Osteocyte (in vitro differentiated cells): ENCODE measurements around the gene JAK2. TPM values are rescaled to one million over a fixed set of nuclear protein-coding genes. Genes with fewer than 3 reads are reported as not detected.

Experiments
- DNase-seq: peaks from one replicate; pipeline ENCODE4 v3.0.0; 2021; ENCODE audit warnings: mixed read lengths; ENCODE audit not compliant: unreplicated experiment; ENCODE audit errors: extremely low spot score
- H3K27ac Mint-ChIP-seq: one replicate; pipeline ENCODE4 v1.8.0; 2021; ENCODE audit warnings: mild to moderate bottlenecking, mixed read lengths; ENCODE audit not compliant: unreplicated experiment
- H3K27me3 Mint-ChIP-seq: one replicate; pipeline ENCODE4 v1.8.0; 2021; ENCODE audit warnings: mixed read lengths; ENCODE audit not compliant: unreplicated experiment
- H3K36me3 Mint-ChIP-seq: one replicate; pipeline ENCODE4 v1.8.0; 2021; ENCODE audit warnings: mixed read lengths; ENCODE audit not compliant: unreplicated experiment
- H3K4me1 Mint-ChIP-seq: one replicate; pipeline ENCODE4 v1.8.0; 2021; ENCODE audit warnings: mixed read lengths; ENCODE audit not compliant: unreplicated experiment
- H3K4me3 Mint-ChIP-seq: one replicate; pipeline ENCODE4 v1.8.0; 2021; ENCODE audit warnings: mild to moderate bottlenecking, moderate library complexity, mixed read lengths; ENCODE audit not compliant: unreplicated experiment
- H3K9me3 Mint-ChIP-seq: one replicate; pipeline ENCODE4 v1.8.0; 2021; ENCODE audit warnings: mixed read lengths; ENCODE audit not compliant: unreplicated experiment
- CTCF ChIP-seq: fragments of 200-600 bp; sonication (generic); IDR thresholded peaks from 2 replicates; pipeline ENCODE4 v1.5.0; 2021; ENCODE audit warnings: antibody characterized with exemption, mild to moderate bottlenecking, moderate library complexity
- total RNA-seq: library from RNA; stranded (reverse); gene quantifications from 2 replicates; pipeline ENCODE4 v1.2.1, GENCODE V29; 2021

JAK2 gene
- total RNA-seq, 1 donor from 2014 or later: 24.6 TPM

GRCh38 chr9:4959031-4959430 is 26.0 kb upstream of the JAK2 start:
- no peak for DNase-seq
- peaks cover 76% of the 10 kb centered on the region for H3K4me1 Mint-ChIP-seq
- no peak for TF ChIP-seq CTCF
- peaks cover 5% of the 10 kb centered on the region for H3K9me3 Mint-ChIP-seq
- H3K4me3 Mint-ChIP-seq: no peak overlapping the region
- no peaks in the 10 kb centered on the region for H3K27me3 Mint-ChIP-seq
- no peaks in the 10 kb centered on the region for H3K36me3 Mint-ChIP-seq
- peak overlapping the region; percentile 74 for H3K27ac Mint-ChIP-seq

- H3K36me3 Mint-ChIP-seq: no peaks in the 10 kb centered on the region
- no peaks in the 10 kb centered on the region for H3K27me3 Mint-ChIP-seq
- peaks cover 74% of the 10 kb centered on the region for H3K4me1 Mint-ChIP-seq
- no peak for DNase-seq
- no peak overlapping the region for H3K4me3 Mint-ChIP-seq
- no peak for TF ChIP-seq CTCF
- H3K27ac Mint-ChIP-seq: peak overlapping the region; percentile 87
- peaks cover 2% of the 10 kb centered on the region for H3K9me3 Mint-ChIP-seq
Measured at GRCh38 chr9:4962085-4962484, 23.0 kb upstream of the JAK2 start.

GRCh38 chr9:4964540-4964939 is 20.5 kb upstream of the JAK2 start:
- Mint-ChIP-seq H3K4me1 (peaks cover 63% of the 10 kb centered on the region), H3K27ac (peak overlapping the region; percentile 93), H3K27me3 (no peaks in the 10 kb centered on the region), H3K36me3 (no peaks in the 10 kb centered on the region), H3K9me3 (peaks cover 5% of the 10 kb centered on the region), H3K4me3 (no peak overlapping the region)
- no peak for DNase-seq
- no peak for TF ChIP-seq CTCF

- Mint-ChIP-seq H3K9me3 (peaks cover 5% of the 10 kb centered on the region), H3K27ac (peak overlapping the region; percentile 93)
Measured at GRCh38 chr9:4965174-4965821, 19.8 kb upstream of the JAK2 start.

GRCh38 chr9:4967523-4967922 is 17.5 kb upstream of the JAK2 start:
- H3K27ac Mint-ChIP-seq: peak overlapping the region; percentile 23
- peaks cover 37% of the 10 kb centered on the region for H3K4me1 Mint-ChIP-seq
- no peaks in the 10 kb centered on the region for H3K27me3 Mint-ChIP-seq
- no peak overlapping the region for H3K4me3 Mint-ChIP-seq
- peaks cover 5% of the 10 kb centered on the region for H3K9me3 Mint-ChIP-seq
- no peaks in the 10 kb centered on the region for H3K36me3 Mint-ChIP-seq
- no peak for TF ChIP-seq CTCF
- DNase-seq: no peak

More at GRCh38 chr9:4965174-4965821, 19.8 kb upstream of the JAK2 start:
- TF ChIP-seq CTCF: no peak
- H3K4me1 Mint-ChIP-seq: peaks cover 56% of the 10 kb centered on the region
- no peak for DNase-seq
- H3K4me3 Mint-ChIP-seq: no peak overlapping the region
- H3K36me3 Mint-ChIP-seq: no peaks in the 10 kb centered on the region
- H3K27me3 Mint-ChIP-seq: no peaks in the 10 kb centered on the region
